ENCODE measurements around the gene KCNJ6.

KCNJ6 gene

GRCh38 chr21:37917612-37918011, 1.4 kb upstream of the KCNJ6 start:
- Histone ChIP-seq H3K27me3 (ENCODE audit: insufficient read depth, poor library complexity, severe bottlenecking) (peaks cover 10% of the 10 kb centered on the region), H3K4me1 (ENCODE audit: insufficient read depth, poor library complexity, severe bottlenecking) (peaks cover 10% of the 10 kb centered on the region), H3K27ac (ENCODE audit: poor library complexity, severe bottlenecking) (peak overlapping the region; percentile 13), H3K4me3 (ENCODE audit: severe bottlenecking) (no peak overlapping the region), H3K36me3 (ENCODE audit: low read depth) (no peaks in the 10 kb centered on the region), H3K9me3 (ENCODE audit: severe bottlenecking) (no peaks in the 10 kb centered on the region)
- TF ChIP-seq CTCF (IDR thresholded peaks at IDR 0.05; ENCODE audit: poor library complexity, severe bottlenecking): no peak
- DNase-seq (ENCODE audit: low spot score) (no peak), ATAC-seq (ENCODE audit: low read depth) (peak; percentile 76)

- peaks cover 10% of the 10 kb centered on the region for H3K4me1 ChIP-seq (ENCODE audit: insufficient read depth, poor library complexity, severe bottlenecking)
- H3K27ac ChIP-seq (ENCODE audit: poor library complexity, severe bottlenecking): no peak overlapping the region
- H3K27me3 ChIP-seq (ENCODE audit: insufficient read depth, poor library complexity, severe bottlenecking): peaks cover 10% of the 10 kb centered on the region
- peak overlapping the region; percentile 33 for H3K4me3 ChIP-seq (ENCODE audit: severe bottlenecking)
- TF ChIP-seq CTCF (IDR thresholded peaks at IDR 0.05; ENCODE audit: poor library complexity, severe bottlenecking): no peak
- H3K9me3 ChIP-seq (ENCODE audit: severe bottlenecking): no peaks in the 10 kb centered on the region
- no peaks in the 10 kb centered on the region for H3K36me3 ChIP-seq (ENCODE audit: low read depth)
- no peak for DNase-seq (ENCODE audit: low spot score)
- peak; percentile 68 for ATAC-seq (ENCODE audit: low read depth)
Observed at GRCh38 chr21:37915941-37916309, 332 bp downstream of the KCNJ6 start.

GRCh38 chr21:37915497-37915911, 753 bp downstream of the KCNJ6 start:
- Histone ChIP-seq H3K36me3 (ENCODE audit: low read depth) (no peaks in the 10 kb centered on the region), H3K4me3 (ENCODE audit: severe bottlenecking) (peak overlapping the region; percentile 33), H3K27ac (ENCODE audit: poor library complexity, severe bottlenecking) (no peak overlapping the region), H3K27me3 (ENCODE audit: insufficient read depth, poor library complexity, severe bottlenecking) (peaks cover 10% of the 10 kb centered on the region), H3K9me3 (ENCODE audit: severe bottlenecking) (no peaks in the 10 kb centered on the region), H3K4me1 (ENCODE audit: insufficient read depth, poor library complexity, severe bottlenecking) (peaks cover 10% of the 10 kb centered on the region)
- no peak for TF ChIP-seq CTCF (IDR thresholded peaks at IDR 0.05; ENCODE audit: poor library complexity, severe bottlenecking)
- ATAC-seq (ENCODE audit: low read depth) (peak; percentile 6; the same call in 1 of the 3 replicates), DNase-seq (ENCODE audit: low spot score) (no peak)

DNA sequence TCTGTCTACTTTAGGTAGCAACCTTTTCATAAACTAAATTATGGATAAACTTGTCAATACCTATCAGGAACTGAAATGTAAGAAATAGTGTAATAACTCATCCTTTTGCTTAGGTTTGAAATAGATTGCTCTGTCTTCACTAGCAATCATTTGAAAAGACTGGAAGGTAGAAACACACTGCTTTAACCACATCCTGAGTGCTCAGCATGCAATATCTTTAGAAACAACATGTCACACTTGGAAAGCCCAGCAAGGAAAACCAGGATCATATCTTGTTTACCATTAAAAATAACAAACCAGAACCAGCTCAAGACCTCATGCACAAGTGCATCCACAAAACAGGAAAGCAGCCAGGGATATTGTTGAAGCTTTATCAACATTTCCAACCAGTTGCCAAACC, 3.6 kb downstream of the KCNJ6 start:
- no peaks in the 10 kb centered on the region for H3K36me3 ChIP-seq (ENCODE audit: low read depth)
- peaks cover 6% of the 10 kb centered on the region for H3K4me1 ChIP-seq (ENCODE audit: insufficient read depth, poor library complexity, severe bottlenecking)
- no peak overlapping the region for H3K4me3 ChIP-seq (ENCODE audit: severe bottlenecking)
- H3K27ac ChIP-seq (ENCODE audit: poor library complexity, severe bottlenecking): no peak overlapping the region
- H3K9me3 ChIP-seq (ENCODE audit: severe bottlenecking): no peaks in the 10 kb centered on the region
- DNase-seq (ENCODE audit: low spot score) (no peak), ATAC-seq (ENCODE audit: low read depth) (no peak)
- peaks cover 10% of the 10 kb centered on the region for H3K27me3 ChIP-seq (ENCODE audit: insufficient read depth, poor library complexity, severe bottlenecking)
- no peak for TF ChIP-seq CTCF (IDR thresholded peaks at IDR 0.05; ENCODE audit: poor library complexity, severe bottlenecking)

- DNase-seq (ENCODE audit: low spot score) (no peak), ATAC-seq (ENCODE audit: low read depth) (no peak)
- H3K4me1 ChIP-seq (ENCODE audit: insufficient read depth, poor library complexity, severe bottlenecking): no peaks in the 10 kb centered on the region
- TF ChIP-seq CTCF (IDR thresholded peaks at IDR 0.05; ENCODE audit: poor library complexity, severe bottlenecking): no peak
- no peak overlapping the region for H3K27ac ChIP-seq (ENCODE audit: poor library complexity, severe bottlenecking)
- H3K4me3 ChIP-seq (ENCODE audit: severe bottlenecking): no peak overlapping the region
- H3K27me3 ChIP-seq (ENCODE audit: insufficient read depth, poor library complexity, severe bottlenecking): peaks cover 1% of the 10 kb centered on the region
- no peaks in the 10 kb centered on the region for H3K9me3 ChIP-seq (ENCODE audit: severe bottlenecking)
- no peaks in the 10 kb centered on the region for H3K36me3 ChIP-seq (ENCODE audit: low read depth)
Observed at GRCh38 chr21:37909936-37910335, 6.3 kb downstream of the KCNJ6 start.

Data from RWPE2 (cell line).